Daoy (cell line): ENCODE measurements around the gene GRID1. TPM values are rescaled to one million over a fixed set of nuclear protein-coding genes. Genes with fewer than 3 reads are reported as not detected.
"Not testable (repeated sequence)": the region's sequence is repeated elsewhere in the genome, so short reads cannot be mapped to it uniquely, and the experiment has no call there.

Source experiments
- DNase-seq: peaks from one replicate; pipeline ENCODE4 v3.0.0-alpha.2; 2015; ENCODE audit warnings: low read depth
- total RNA-seq: library from RNA; depleted of rRNA; stranded (reverse); fragments of >200 nt; shearing (Covaris generic); gene quantifications from 2 replicates; pipeline ENCODE4 v1.2.3, GENCODE V29; 2014

Gene GRID1
- total RNA-seq, 1 experiment from 2014 or later: not detected

- DNase-seq: no peak
These were observed 112.5 kb downstream of the GRID1 start for GRCh38 chr10:86254081-86254480.

DNA sequence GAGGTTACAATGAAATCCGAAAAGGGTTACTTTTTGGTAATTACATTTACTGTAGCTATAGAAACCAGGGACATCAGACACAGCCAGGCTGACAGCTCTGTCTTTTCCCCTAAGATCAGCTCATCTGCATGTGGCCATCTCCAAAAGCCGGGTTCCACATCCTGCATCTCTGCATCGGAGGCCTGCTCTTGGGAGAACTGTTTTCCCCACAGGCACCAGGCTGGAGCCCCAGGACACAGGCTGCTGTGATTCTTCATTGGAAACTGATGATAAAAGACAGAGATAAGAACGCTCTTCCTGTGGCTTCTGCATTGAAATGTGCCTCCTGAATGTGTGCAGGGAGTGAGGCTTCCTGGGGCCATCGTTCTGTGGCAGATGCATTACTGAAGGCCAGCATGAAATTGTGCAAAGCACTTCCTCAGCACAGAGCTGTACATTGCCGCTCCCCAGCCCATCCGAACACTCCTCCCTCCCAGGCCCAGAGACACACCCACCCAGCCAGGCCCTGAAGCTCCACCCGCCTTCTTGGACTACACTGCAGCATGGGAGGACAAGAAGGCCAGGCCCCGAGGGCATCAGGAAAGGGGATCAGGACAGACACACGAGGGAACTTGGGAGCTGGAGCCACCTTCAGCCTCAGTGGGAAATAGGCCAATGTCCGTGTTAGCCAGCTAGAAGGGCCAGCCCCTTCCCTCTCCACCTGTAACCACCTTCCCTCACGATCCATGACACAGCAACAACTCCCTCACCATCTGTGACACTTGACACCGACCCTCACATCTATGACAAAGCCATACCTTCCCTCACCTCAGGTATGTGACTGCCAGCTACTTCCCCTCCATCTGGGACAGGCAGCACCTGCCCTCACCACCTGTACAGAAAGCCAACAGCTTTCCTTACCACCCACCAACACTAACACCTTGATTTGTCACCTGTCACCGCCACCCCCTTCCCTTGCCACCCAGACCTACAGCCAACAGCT lies 113.2 kb downstream of the GRID1 start:
- DNase-seq: no peak

GRCh38 chr10:86252556-86252955 lies 114.0 kb downstream of the GRID1 start:
- DNase-seq: no peak

DNA sequence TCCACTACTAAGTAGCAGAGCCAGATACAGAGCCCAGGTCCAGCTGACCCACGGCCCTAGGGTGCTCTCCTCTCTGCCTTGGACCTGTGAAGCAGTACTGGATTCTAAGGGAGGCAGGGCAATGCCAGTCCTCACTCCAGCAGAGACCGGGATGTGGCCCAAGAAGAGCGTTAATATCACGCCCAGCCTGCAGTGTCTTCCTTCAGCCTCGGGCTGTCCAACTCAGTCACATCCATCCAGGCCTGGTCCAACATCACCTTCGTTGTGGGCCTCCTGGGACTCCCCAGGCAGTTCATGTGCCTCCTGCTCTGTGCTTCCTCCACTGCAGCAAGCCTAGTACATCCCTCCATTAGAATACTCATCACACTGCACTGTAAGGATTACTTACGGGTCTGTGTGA lies 114.5 kb downstream of the GRID1 start:
- no peak for DNase-seq

DNA sequence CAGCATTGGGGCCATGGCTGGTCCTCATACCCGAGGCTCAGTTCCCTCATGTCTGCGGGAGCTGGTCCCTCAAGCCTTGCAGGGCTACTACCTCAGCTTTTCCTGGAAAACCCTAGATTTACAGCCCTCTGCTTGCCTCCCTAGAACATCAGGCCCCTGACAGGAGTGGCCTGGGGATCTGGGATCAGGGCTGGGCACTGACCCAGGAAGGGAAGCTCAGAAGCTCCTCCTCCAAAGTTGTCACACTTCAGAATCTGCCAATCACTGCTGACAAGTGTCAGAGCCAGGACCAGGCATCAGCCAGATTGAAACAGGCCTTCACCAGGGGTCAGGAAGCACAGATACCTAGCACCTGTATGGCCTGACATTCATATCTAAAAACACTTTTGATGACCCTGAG lies 115.2 kb downstream of the GRID1 start:
- DNase-seq: no peak

- DNase-seq: no peak
These were observed 116.2 kb downstream of the GRID1 start for GRCh38 chr10:86250399-86250798.

DNA sequence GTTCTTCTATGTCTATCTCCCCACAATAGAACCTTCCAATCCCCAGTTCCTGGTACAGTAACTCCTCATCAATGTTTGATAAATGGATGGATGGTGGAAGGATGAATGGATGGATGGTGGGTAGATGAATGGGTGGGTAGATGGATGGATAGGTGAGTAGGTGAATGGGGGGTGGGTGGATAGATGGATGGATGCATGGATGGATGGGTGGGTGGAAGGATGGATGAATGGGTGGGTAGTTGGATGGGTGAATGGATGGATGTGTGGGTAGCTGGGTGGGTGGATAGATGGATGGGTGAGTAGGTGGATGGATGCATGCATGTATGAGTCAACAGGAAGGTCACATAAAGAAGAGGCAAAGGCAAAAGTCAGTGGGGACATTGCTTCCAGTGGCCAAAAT lies 116.8 kb downstream of the GRID1 start:
- DNase-seq: no peak

- DNase-seq: no peak
These were observed 118.5 kb downstream of the GRID1 start for GRCh38 chr10:86248062-86248461.

GRCh38 chr10:86247588-86247987 lies 119.0 kb downstream of the GRID1 start:
- no peak for DNase-seq

GRCh38 chr10:86247073-86247472 lies 119.5 kb downstream of the GRID1 start:
- DNase-seq: no peak

DNA sequence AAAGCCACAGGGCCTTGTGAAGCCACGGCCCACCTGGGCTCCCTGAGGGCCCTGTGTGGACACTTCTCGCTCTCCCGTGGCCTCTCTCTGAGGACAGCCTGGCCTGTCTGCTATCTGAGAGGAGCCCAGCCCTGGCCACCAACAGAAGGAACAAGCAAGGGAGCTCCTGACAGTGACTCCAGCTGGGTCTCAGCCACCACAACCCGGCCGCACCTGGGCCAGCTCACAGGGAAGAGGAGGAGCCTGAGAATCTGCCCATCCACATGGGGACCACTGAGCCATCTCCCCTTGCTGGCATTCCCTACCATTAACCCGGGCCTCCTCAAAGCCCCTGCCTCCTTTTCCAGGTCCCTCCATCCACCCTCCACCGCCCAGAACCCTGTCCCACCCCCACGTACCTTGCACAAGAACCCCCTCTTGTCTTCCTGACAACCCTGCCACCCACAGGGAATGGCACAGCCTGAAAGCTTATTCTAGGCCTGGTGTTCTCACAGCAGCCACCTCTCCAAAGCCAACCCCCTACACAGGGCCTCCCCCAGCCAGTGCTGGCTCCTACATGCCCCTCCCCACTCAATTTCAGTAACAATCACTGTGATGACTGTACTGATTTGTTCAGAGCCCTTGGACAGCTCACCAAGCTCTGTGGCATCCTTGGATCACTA lies 120.2 kb downstream of the GRID1 start:
- no peak for DNase-seq

DNA sequence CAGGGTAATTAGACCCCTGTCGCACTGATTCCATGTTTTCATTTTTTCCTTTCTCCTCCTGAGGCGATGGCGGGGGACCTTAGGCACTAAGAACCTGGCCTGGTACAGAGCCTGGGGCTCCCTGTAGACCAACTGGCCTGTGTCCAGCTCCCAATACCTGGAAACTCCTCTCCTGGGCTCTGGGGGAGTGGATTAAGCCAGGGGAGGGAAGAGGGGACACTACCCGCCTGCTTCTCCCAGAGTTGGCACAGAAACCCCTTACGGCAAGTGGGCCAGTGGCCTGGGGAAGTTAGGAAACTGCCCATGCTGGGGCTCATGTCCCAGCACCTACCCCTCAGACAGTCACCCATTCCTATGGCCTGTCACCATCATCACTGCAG lies 121.6 kb downstream of the GRID1 start:
- DNase-seq: no peak

DNA sequence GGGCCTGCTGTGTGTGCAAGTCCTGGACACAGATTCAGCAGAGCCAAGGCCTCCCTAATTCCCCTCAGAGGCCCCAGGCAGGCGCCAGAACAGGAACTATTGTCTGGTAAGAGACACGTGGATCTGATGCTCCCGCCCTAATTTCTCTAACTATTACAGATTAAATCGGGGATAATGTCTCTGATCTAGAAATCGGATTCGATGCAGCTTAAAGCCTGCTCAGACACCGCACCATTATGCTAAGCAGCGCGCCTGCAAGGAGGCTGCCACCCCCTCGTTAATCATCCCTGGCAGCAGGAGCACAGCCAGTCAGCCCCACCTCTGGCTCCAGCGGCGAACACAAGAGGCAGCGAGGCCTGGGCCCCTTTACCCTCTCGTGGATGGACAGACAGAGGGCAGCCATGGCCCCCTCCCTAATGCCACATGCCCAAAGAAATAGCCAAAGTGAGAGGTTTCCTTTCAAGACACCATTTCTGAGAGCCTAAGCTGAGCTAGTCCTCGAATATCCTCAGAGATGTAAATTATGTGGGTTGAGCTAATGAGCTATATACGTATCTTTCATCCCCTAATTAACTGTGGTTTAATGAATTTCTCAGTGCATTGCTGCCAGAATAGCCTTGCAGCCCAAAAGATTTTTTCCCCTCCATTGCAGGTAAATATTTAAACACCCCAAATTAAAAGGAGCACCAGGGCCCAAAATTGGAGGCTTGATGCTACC lies 122.1 kb downstream of the GRID1 start:
- no peak for DNase-seq

GRCh38 chr10:86243651-86244155 lies 122.9 kb downstream of the GRID1 start:
- no peak for DNase-seq

DNA sequence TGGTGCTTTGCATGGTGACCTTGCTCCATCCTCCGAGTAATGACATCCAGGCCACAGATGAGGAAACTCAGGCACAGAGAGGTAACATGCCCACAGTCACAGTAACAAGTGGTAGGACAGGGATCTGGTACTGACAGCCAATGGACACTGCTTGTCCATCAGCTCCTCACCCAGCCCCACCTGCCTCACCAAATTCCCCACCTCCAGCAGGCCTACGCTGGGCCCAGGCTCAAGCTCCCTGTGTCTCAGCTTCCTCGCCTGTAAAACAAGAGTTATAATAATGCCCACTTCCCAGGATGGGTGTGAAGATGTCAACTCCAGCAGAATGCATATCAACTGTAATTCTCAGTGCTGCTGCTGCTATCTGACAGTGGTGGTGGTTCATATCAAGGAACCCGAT lies 123.8 kb downstream of the GRID1 start:
- no peak for DNase-seq

DNA sequence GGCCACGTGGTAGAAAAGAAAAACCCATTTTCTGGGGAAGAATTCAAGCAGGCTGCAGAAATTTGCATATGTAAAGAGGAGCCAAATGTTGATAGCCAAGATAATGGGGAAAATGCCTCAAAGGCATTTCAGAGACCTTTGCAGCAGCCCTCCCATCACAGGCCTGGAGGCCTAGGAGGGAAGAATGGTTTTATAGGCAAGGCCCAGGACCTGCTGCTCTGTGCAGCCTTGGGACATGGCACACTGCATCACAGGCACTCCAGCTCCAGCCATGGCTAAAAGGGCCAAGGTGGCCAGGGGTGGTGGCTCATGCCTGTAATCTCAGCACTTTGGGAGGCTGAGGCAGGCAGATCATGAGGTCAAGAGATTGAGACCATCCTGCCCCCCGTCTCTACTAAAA lies 128.5 kb downstream of the GRID1 start:
- not testable (repeated sequence) for DNase-seq

DNA sequence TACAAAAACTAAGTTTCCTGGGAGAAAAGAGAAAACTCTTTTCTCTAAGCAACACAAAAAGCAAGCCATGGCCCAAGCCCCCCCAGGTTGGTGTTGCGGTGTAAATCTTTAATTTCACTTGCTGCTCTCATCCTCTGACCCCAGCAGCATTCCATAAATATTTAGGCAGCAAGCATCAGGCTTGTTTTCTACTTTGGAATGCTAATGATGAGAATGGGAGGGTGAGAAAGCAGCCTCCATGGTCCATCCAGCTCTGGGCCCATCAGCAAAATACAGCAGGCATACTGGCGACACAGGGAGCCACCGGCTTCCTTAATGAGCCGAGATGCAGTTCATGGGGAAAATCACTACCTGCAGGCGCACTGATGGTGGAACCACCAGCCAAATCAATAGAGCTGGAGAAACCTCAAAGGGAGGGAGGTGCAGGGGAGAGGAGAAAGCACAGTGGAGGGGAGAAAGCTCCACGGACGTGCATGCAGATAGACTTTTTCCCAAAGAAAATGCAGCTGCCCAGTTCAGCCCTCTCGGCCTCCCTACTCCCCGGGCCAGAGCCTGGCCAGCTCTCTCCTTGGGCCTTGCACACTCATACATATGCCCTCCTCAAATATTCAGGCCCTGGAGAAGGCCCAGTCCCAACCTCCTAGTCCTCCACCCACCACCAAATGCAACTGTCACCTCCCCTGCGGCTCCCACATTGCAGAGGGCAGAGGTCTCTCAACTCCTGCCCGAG lies 131.9 kb downstream of the GRID1 start:
- no peak for DNase-seq

DNA sequence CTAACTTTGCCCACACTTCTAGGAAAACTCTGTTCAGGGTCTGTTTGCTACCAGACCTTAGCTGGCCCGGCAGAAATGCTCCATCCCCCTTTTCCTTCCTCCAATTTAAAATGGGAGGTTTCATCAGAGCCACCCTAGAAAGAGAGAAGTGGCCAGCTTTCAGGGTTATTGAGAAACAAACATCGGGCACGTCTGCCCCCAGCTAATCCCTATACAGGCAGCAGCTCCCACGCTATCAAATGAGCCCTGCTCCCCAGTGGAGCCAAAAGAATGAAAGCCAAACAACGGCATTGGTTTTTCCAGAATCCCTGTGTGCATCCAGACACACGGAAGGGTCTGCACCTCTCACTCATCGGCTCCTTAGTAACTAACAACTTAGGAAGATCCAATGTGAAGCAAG lies 132.5 kb downstream of the GRID1 start:
- no peak for DNase-seq

DNA sequence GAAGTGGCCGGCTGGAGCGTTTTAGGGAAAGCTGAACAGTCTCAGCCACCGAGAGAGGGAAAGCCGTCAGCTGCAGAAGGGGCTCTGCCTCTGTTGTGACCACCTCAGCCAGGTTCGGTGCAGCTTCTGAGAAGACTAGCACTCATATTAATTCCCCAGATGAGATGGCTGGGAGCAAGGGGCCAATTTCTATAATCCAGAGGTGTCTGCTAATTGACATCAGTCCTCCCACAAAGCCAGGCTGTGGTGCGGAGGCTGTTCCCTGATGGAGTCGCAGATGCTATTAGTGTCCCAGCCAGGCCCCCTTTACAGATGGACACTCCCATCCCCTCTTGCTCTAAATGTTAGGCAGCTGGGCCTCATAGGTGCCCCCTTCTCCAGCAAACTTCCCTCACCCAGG lies 133.5 kb downstream of the GRID1 start:
- no peak for DNase-seq

DNA sequence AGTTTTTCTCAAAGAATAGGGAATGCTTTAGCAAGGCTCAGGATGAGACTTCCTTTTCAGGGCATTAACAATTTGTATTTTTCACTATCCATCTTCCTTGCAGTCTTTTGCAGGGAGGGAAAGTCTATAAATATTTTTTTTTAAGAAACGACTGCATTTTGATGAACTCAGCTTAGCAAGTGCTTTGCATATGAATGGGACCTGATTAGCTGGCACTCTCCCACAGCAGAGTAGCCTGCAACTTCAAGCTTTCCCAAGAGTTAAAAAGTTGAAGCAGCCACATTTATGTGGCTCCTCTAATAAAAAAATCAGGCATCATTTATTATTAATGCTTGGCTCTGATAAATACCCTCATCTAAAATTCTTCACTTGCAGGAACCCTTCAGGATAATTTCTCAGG lies 134.0 kb downstream of the GRID1 start:
- DNase-seq: no peak

DNA sequence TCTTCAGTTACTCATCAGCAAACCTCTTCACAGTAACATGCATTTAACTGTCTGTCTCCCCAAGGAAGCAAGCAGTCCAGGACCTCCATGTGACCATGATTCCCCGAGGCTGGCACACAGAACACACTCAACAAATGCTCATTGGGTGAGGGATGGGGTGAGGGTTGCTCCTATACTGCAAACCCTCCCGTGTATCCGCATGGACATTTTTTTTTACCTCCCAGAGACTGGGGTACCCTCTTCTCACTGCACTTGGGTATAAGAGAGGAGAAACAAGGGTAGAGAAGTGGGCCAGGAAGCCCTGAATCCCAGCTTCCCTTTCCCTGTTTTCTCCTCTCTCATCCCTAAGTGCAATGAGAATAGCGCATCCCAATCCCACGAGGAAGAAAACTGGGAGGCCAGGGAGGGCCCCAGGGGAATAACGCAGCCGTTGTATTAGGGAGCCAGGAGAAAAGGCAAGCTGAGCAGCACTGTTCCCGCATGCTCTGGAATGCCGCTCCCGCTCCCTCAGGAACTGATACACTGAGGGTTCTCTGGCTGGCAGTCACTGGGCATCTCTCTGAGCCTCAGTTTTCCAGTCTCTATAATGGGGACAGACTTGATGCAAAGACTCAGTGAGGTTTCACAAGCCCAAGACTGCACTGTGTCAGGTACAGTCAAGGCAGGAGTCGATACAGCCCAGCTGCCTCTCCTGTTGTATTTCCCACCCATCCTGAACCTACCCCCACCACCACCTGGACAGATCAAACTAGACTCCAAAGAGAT lies 134.6 kb downstream of the GRID1 start:
- no peak for DNase-seq
